HepG2 (cell line): ENCODE results near the gene CRYZL1. TPM values are rescaled to one million over a fixed set of nuclear protein-coding genes. Genes with fewer than 3 reads are reported as not detected.

ENCODE experiments used
- ATAC-seq: fragments of 200-7000 bp; cut with Tn5 transposase; 3 replicates; pipeline ENCODE4 v1.9.1; 2020; ENCODE audit warnings: mild to moderate bottlenecking, moderate library complexity
- BruUV-seq: library from RNA; stranded (reverse); fragments of 400-500 nt; replicated peaks from 2 replicates; lab custom pipeline; 2021; lab: Mats Ljungman, UMichigan
- CTCF ChIA-PET: fragments of 300-600 bp; formaldehyde crosslinking; extraction: SDS; loops from one replicate; lab custom pipeline; 2021; ENCODE audit warnings: low total read pairs, inconsistent platforms, low intra/inter-chr PET ratio; lab: Yijun Ruan, JAX
- POLR2A ChIA-PET: fragments of 350-600 bp; sonication (Branson Sonifier 250); formaldehyde crosslinking; loops from one replicate; lab custom pipeline; 2020; ENCODE audit warnings: antibody characterized with exemption, inconsistent platforms; lab: Yijun Ruan, JAX
- DNase-seq: peaks from one replicate; pipeline ENCODE4 v3.0.0-alpha.2; 2015; ENCODE audit warnings: low spot score
- FAIRE-seq: peaks from 3 replicates; lab custom pipeline; 2011; peaks lifted over from hg19 to GRCh38; lab: Jason Lieb, UNC
- H2AFZ ChIP-seq: one replicate; pipeline ENCODE4 v1.6.1; 2011; ENCODE audit warnings: low read length, inconsistent platforms
- H3K27ac ChIP-seq: fragments of 300-600 bp; 3 replicates; pipeline ENCODE4 v1.8.0; 2011; ENCODE audit warnings: mixed run types, mild to moderate bottlenecking, mixed read lengths, low read length, inconsistent platforms; ENCODE audit not compliant: insufficient read depth; ENCODE audit errors: extremely low read length
- H3K27me3 ChIP-seq, 2 experiments: fragments of 200-600 bp in 1 of 2; 2 replicates in 1 of 2; 3 replicates in 1 of 2; pipeline versions ENCODE4 v1.6.0 to v1.8.0; 2011; ENCODE audit warnings: low read length in 2 of 2, mild to moderate bottlenecking in 2 of 2, moderate library complexity in 2 of 2, inconsistent platforms in 1 of 2; ENCODE audit not compliant: insufficient read depth in 2 of 2, control insufficient read depth in 1 of 2
- H3K36me3 ChIP-seq, 2 experiments: fragments of 200-600 bp in 1 of 2; replicated peaks in 1 of 2; 2 replicates in 1 of 2; 3 replicates in 1 of 2; pipeline versions ENCODE4 v1.5.1 to v1.8.0; 2011; ENCODE audit warnings: low read length in 2 of 2, inconsistent platforms in 1 of 2; ENCODE audit not compliant: insufficient read depth in 2 of 2, control insufficient read depth in 1 of 2
- H3K4me1 ChIP-seq: 2 replicates; pipeline ENCODE4 v1.5.1; 2012; ENCODE audit warnings: low read length, inconsistent platforms; ENCODE audit not compliant: insufficient read depth
- H3K4me2 ChIP-seq: 2 replicates; pipeline ENCODE4 v1.6.0; 2011; ENCODE audit warnings: low read depth, low read length, inconsistent platforms
- H3K4me3 ChIP-seq, 3 experiments: fragments of 200-600 bp in 1 of 3; sonication (generic), shearing (Covaris generic) in 1 of 3; replicated peaks in 1 of 3; 2 replicates each; pipeline ENCODE4 v1.5.1; 2011 to 2016; ENCODE audit warnings: low read length in 3 of 3, inconsistent platforms in 2 of 3, low read depth in 2 of 3, mild to moderate bottlenecking in 2 of 3, control low read depth in 1 of 3, mixed read lengths in 1 of 3; ENCODE audit not compliant: insufficient read depth in 1 of 3
- H3K79me2 ChIP-seq: one replicate; pipeline ENCODE4 v1.6.1; 2011; ENCODE audit warnings: low read length, inconsistent platforms; ENCODE audit not compliant: insufficient read depth
- H3K9ac ChIP-seq: 2 replicates; pipeline ENCODE4 v1.6.0; 2011; ENCODE audit warnings: mild to moderate bottlenecking, low read depth, low read length, inconsistent platforms; ENCODE audit not compliant: insufficient read depth
- H3K9me3 ChIP-seq: 2 replicates; pipeline ENCODE4 v1.5.1; 2012; ENCODE audit warnings: mild to moderate bottlenecking, low read length
- H4K20me1 ChIP-seq: 2 replicates; pipeline ENCODE4 v1.6.0; 2011; ENCODE audit warnings: inconsistent platforms, mild to moderate bottlenecking, low read length, moderate library complexity; ENCODE audit not compliant: insufficient read depth
- ASH2L ChIP-seq: fragments of 300-600, 200-600 bp; sonication (generic); IDR thresholded peaks from 2 replicates; pipeline ENCODE4 v1.7.0; 2017; ENCODE audit warnings: low read depth, mild to moderate bottlenecking, moderate library complexity, mixed read lengths, low read length; ENCODE audit not compliant: insufficient read length
- EED ChIP-seq: sonication (generic); formaldehyde crosslinking; IDR thresholded peaks from 2 replicates; pipeline ENCODE4 v1.5.0; 2020; ENCODE audit warnings: mild to moderate bottlenecking, missing genetic modification reagents
- KDM2A ChIP-seq: sonication (generic); formaldehyde crosslinking; IDR thresholded peaks from 2 replicates; pipeline ENCODE4 v1.4.0; 2020; ENCODE audit warnings: low read depth, missing genetic modification reagents, borderline replicate concordance
- KDM4B ChIP-seq: sonication (generic); formaldehyde crosslinking; IDR thresholded peaks from 2 replicates; pipeline ENCODE4 v1.4.0; 2020; ENCODE audit warnings: missing genetic modification reagents
- MBD4 ChIP-seq: IDR thresholded peaks from 2 replicates; pipeline ENCODE4 v1.6.1; 2012; ENCODE audit warnings: low read length, inconsistent platforms, borderline replicate concordance
- PHF21A ChIP-seq: sonication (generic); formaldehyde crosslinking; IDR thresholded peaks from 2 replicates; pipeline ENCODE4 v1.5.0; 2020; ENCODE audit warnings: mild to moderate bottlenecking, missing genetic modification reagents
- PHF8 ChIP-seq: sonication (generic); formaldehyde crosslinking; IDR thresholded peaks from 2 replicates; pipeline ENCODE4 v1.5.0; 2020; ENCODE audit warnings: missing genetic modification reagents
- SMYD3 ChIP-seq: sonication (generic); formaldehyde crosslinking; IDR thresholded peaks from 2 replicates; pipeline ENCODE4 v1.8.1; 2023; ENCODE audit warnings: mild to moderate bottlenecking, missing genetic modification reagents
- ZNF30 ChIP-seq: sonication (generic); formaldehyde crosslinking; IDR thresholded peaks from 2 replicates; pipeline ENCODE4 v1.5.0; 2020; ENCODE audit warnings: mild to moderate bottlenecking, missing genetic modification reagents
- ZNF367 ChIP-seq: sonication (generic); formaldehyde crosslinking; IDR thresholded peaks from 2 replicates; pipeline ENCODE4 v1.4.0; 2020; ENCODE audit warnings: missing genetic modification reagents, borderline replicate concordance
- ZNF446 ChIP-seq: sonication (generic); formaldehyde crosslinking; IDR thresholded peaks from 2 replicates; pipeline ENCODE4 v1.5.0; 2020; ENCODE audit warnings: mild to moderate bottlenecking, missing genetic modification reagents
- ZNF501 ChIP-seq: sonication (generic); formaldehyde crosslinking; IDR thresholded peaks from 2 replicates; pipeline ENCODE4 v1.5.1; 2020; ENCODE audit warnings: mild to moderate bottlenecking, moderate library complexity, missing genetic modification reagents
- WGBS: methylation state at CpG from one replicate; pipeline ENCODE4 v1.1.6; 2017; ENCODE audit warnings: low lambda C conversion rate; 5-methylcytosine and 5-hydroxymethylcytosine counted together
- in situ Hi-C: cut with HindIII; loops from 2 replicates; pipeline ENCODE4 v1.10.0; 2017; ENCODE audit warnings: low pct_unique_long_range_greater_than_20kb; ENCODE audit not compliant: extremely low pct_ligation_motif_present
- intact Hi-C: fragments of 100-400 bp; cut with micrococcal nuclease; formaldehyde crosslinking; loops from one replicate; pipeline ENCODE4 v1.10.0; 2022; ENCODE audit not compliant: unreplicated experiment
- polyA plus RNA-seq, 8 experiments: library from polyadenylated mRNA; depleted of rRNA in 3 of 8; stranded (reverse) in 7 of 8; unstranded in 1 of 8; fragments of >200 nt; fragmentation: Illumina TruSeq in 4 of 8; extraction: Trizol in 4 of 8; gene quantifications; 2 replicates each; pipeline versions ENCODE4 v1.2.1 to v1.2.3, GENCODE V29; 2011 to 2016; ENCODE audit warnings: low read depth in 4 of 8, missing spikeins in 1 of 8, mixed read lengths in 1 of 8; ENCODE audit not compliant: insufficient read depth in 1 of 8
- total RNA-seq, 5 experiments: library from RNA; depleted of rRNA; stranded (reverse); fragments of >200 nt; fragmentation: Illumina TruSeq; extraction: Trizol; gene quantifications; 2 replicates each; pipeline ENCODE4 v1.2.3, GENCODE V29; 2016; ENCODE audit warnings: low read depth in 1 of 5
- TF ChIP-seq, protein P1 (sequence below): sonication (generic); formaldehyde crosslinking; IDR thresholded peaks from 2 replicates; pipeline ENCODE4 v1.8.0; 2023; ENCODE audit warnings: mild to moderate bottlenecking, missing genetic modification reagents
- TF ChIP-seq, protein P2 (sequence below): sonication (generic); formaldehyde crosslinking; IDR thresholded peaks from 2 replicates; pipeline ENCODE4 v1.4.0; 2020; ENCODE audit warnings: mild to moderate bottlenecking, missing genetic modification reagents
- TF ChIP-seq, protein P3 (sequence below): sonication (generic); formaldehyde crosslinking; IDR thresholded peaks from 2 replicates; pipeline ENCODE4 v1.5.0; 2020; ENCODE audit warnings: missing genetic modification reagents

CRYZL1 gene
- total and polyA plus RNA-seq, 2 of the 13 experiments (the other 11 are each of a cell fraction or from before 2014, with no cell fraction given): 20.3 to 27.7 TPM

DNA sequence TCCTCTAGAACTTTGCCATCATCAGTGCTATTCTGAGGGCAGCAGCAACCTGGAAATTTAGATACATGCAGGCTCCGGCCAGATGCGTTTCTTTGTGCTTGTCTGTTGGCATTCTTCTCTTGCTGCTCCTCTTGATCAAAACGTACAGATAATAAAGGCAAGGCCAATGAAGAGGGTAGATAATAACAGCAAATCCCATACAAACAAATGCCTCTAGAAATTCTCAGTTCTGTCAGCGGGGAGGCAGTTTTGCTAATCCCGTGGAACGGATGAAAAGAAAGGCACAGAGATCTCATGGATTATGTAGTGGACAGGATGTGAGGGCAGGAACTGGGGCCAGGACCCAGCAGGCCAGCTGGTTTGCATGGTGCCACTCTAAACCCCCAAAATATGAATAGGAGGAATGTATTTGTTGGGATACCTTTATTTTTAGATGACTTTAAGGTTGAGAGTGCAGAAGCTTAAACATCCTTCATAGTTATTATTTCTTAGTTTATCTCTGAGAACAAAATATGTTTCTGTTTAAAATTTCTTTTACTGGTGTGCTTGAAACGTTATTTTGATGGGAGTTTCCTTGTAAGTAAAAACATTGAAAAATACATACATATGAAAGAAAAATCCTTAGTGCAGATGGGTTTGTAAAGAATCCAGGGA is 2.2 kb upstream of the CRYZL1 start (continued):
- TF ChIP-seq, protein P1, sequence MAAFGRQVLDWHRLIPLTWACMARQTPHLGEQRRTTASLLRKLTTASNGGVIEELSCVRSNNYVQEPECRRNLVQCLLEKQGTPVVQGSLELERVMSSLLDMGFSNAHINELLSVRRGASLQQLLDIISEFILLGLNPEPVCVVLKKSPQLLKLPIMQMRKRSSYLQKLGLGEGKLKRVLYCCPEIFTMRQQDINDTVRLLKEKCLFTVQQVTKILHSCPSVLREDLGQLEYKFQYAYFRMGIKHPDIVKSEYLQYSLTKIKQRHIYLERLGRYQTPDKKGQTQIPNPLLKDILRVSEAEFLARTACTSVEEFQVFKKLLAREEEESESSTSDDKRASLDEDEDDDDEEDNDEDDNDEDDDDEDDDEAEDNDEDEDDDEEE (CRISPR knock-in tag): no peak

DNA sequence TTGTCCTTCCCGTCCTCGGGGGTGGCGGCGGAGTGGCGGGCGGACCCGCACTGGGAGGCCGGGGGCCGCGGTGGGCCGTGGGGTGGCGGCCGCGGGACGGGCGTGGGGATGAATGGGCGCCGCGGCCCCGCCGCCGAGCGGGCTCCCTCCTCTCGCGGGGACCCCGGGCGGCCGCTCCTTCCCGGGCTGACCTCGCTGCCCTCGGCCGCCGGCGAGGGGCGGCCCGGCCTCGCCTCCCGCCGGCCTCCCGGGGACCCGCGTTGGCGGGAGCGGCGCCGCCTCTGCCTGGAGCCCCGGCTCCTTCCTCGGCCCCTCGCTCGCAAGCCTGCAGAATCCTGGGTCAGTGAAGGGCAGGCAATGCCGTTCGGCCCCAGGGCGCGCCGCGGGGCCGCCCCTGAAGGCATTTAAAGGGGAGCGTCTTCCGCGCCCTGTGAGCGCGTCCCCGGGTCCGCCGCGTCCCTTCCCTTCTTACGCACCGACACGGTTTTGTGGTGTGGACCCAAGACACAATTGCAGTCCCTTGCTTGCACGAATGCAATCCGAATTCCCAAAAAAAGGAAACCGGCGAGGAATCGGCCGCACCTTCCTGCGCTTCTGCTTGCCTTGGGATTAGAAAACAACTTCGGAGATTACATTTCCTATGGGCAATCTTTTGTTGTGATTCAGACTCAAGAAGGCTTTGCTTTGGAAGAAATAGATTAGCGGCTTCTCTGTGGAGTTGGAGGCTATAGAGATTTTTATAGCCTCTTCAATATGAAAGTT is 1.5 kb upstream of the CRYZL1 start:
- DNase-seq: no peak
- no peak for FAIRE-seq
- peak overlapping the region; percentile 89 for H3K27ac ChIP-seq
- H2AFZ ChIP-seq: no peak overlapping the region
- peak overlapping the region; percentile 65 for H3K4me2 ChIP-seq
- WGBS: 0% methylated on average over 8 of the region's 78 CpGs
- peak; percentile 0; the same call in 2 of the 3 replicates for ATAC-seq
- H4K20me1 ChIP-seq: no peaks in the 10 kb centered on the region
- CTCF ChIA-PET: no interaction called here
- H3K27me3 ChIP-seq: no peaks in the 10 kb centered on the region; a peak in 1 of 5 replicates
- no peaks in the 10 kb centered on the region for H3K9me3 ChIP-seq
- H3K79me2 ChIP-seq: peaks cover 61% of the 10 kb centered on the region
- peaks cover 41% of the 10 kb centered on the region for H3K4me1 ChIP-seq
- no peaks in the 10 kb centered on the region for H3K36me3 ChIP-seq
- in situ Hi-C loops (no loop called here), intact Hi-C loops (loop anchor here (2.0 to 10.0 kb wide), 3 partner anchors 42 to 252 kb away; no protein-coding TSS in a partner anchor)
- POLR2A ChIA-PET: no interaction called here
- peak overlapping the region; percentile 81 to 95 (median 85) for H3K4me3 ChIP-seq
- H3K9ac ChIP-seq: peak overlapping the region; percentile 76
- BruUV-seq: no TSS peak
- TF ChIP-seq PHF21A (peak; percentile 38; the same call in 1 of the 2 replicates), SMYD3 (CRISPR knock-in tag) (no peak), ZNF501 (0 out of 2 replicates have a peak, but pooled peaks have one; percentile 42), ZNF446 (CRISPR knock-in tag) (0 out of 2 replicates have a peak, but pooled peaks have one; percentile 19), MBD4 (no peak), ZNF367 (CRISPR knock-in tag) (0 out of 2 replicates have a peak, but pooled peaks have one; percentile 68), ASH2L (peak; percentile 18), KDM2A (CRISPR knock-in tag) (peak; percentile 22; the same call in 1 of the 2 replicates), KDM4B (CRISPR knock-in tag) (no peak), PHF8 (0 out of 2 replicates have a peak, but pooled peaks have one; percentile 27), EED (CRISPR knock-in tag) (no peak), ZNF30 (CRISPR knock-in tag) (no peak)
- TF ChIP-seq, protein P2, sequence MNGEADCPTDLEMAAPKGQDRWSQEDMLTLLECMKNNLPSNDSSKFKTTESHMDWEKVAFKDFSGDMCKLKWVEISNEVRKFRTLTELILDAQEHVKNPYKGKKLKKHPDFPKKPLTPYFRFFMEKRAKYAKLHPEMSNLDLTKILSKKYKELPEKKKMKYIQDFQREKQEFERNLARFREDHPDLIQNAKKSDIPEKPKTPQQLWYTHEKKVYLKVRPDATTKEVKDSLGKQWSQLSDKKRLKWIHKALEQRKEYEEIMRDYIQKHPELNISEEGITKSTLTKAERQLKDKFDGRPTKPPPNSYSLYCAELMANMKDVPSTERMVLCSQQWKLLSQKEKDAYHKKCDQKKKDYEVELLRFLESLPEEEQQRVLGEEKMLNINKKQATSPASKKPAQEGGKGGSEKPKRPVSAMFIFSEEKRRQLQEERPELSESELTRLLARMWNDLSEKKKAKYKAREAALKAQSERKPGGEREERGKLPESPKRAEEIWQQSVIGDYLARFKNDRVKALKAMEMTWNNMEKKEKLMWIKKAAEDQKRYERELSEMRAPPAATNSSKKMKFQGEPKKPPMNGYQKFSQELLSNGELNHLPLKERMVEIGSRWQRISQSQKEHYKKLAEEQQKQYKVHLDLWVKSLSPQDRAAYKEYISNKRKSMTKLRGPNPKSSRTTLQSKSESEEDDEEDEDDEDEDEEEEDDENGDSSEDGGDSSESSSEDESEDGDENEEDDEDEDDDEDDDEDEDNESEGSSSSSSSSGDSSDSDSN: peak; percentile 89
- TF ChIP-seq, protein P3, sequence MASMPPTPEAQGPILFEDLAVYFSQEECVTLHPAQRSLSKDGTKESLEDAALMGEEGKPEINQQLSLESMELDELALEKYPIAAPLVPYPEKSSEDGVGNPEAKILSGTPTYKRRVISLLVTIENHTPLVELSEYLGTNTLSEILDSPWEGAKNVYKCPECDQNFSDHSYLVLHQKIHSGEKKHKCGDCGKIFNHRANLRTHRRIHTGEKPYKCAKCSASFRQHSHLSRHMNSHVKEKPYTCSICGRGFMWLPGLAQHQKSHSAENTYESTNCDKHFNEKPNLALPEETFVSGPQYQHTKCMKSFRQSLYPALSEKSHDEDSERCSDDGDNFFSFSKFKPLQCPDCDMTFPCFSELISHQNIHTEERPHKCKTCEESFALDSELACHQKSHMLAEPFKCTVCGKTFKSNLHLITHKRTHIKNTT (CRISPR knock-in tag): no peak
